GM04504 (cell line): ENCODE data around the gene NEK9.

Source experiments
- DNase-seq: peaks from one replicate; pipeline ENCODE4 v3.0.0-alpha.2; 2012; ENCODE audit warnings: low read depth

NEK9 gene

DNA sequence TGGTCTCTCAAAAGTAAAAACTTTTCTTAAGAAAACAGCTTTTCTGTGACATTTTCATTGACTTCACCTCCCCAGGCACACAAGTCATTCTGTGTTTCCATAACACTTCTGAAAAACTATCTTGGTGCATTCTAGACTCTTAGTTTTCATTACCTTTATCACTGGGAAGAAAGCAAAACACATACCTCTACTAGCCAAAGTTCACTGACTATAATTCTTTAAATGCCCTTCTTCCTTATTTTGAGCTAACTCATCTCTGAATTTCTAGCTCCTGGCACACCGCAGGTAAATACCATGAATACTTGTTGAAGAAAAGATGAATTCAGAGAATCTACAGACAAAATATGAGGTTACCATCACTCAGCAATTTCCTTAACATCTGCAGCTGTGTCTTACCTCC is 96.7 kb downstream of the NEK9 start:
- no peak for DNase-seq
